Panc1 (cell line): Measurements from ENCODE around the gene SLC35E2B.

Source experiments
- CTCF ChIP-seq: fragments of 450-650 bp; IDR thresholded peaks from 2 replicates; pipeline ENCODE4 v1.5.1; 2017; ENCODE audit warnings: mild to moderate bottlenecking
- POLR2AphosphoS5 ChIP-seq: IDR thresholded peaks from 2 replicates; pipeline ENCODE4 v1.6.1; 2012; ENCODE audit warnings: mild to moderate bottlenecking, low read depth, low read length, moderate library complexity
- REST ChIP-seq, 2 experiments: IDR thresholded peaks; 2 replicates each; pipeline ENCODE4 v1.6.1; 2011 to 2012; ENCODE audit warnings: low read depth in 2 of 2, control low read depth in 1 of 2, low read length in 1 of 2, mild to moderate bottlenecking in 1 of 2, moderate library complexity in 1 of 2; ENCODE audit not compliant: insufficient read depth in 1 of 2
- SIN3A ChIP-seq: IDR thresholded peaks from 2 replicates; pipeline ENCODE4 v1.6.1; 2012; ENCODE audit warnings: low read depth, mild to moderate bottlenecking, low read length, moderate library complexity, borderline replicate concordance; ENCODE audit not compliant: insufficient read depth
- TCF7L2 ChIP-seq: IDR thresholded peaks from 2 replicates; pipeline ENCODE4 v1.6.1; 2011; ENCODE audit warnings: mild to moderate bottlenecking, low read depth, low read length, inconsistent platforms

- TF ChIP-seq CTCF (no peak), SIN3A (no peak), POLR2AphosphoS5 (no peak), TCF7L2 (no peak), REST (IDR thresholded peaks at IDR 0.05; ENCODE audit: insufficient read depth in 1 of 2, low read depth in 2 of 2, low read length in 1 of 2) (no peak)
Measured at GRCh38 chr1:1614204-1614953, 78.2 kb downstream of the SLC35E2B start.
